Lower leg skin (tissue), 3 donors: ENCODE measurements around the gene ACOXL.

Source experiments
- CTCF ChIP-seq, 3 donors: fragments of 450-650 bp; IDR thresholded peaks; one replicate each; pipeline ENCODE4 v1.5.1; 2016; ENCODE audit warnings: antibody characterized with exemption in 3 of 3, mild to moderate bottlenecking in 3 of 3, moderate library complexity in 2 of 3
- POLR2A ChIP-seq, 2 donors: fragments of 450-650 bp; IDR thresholded peaks; one replicate each; pipeline ENCODE4 v1.6.1; 2016 to 2017; ENCODE audit warnings: antibody characterized with exemption in 2 of 2, mild to moderate bottlenecking in 1 of 2, moderate library complexity in 1 of 2

- no peak for TF ChIP-seq CTCF (IDR thresholded peaks at IDR 0.05)
- no peak for TF ChIP-seq POLR2A (IDR thresholded peaks at IDR 0.05)
These were observed 58.5 kb downstream of the ACOXL start for GRCh38 chr2:110790907-110791306.
